Activated naive CD8-positive, alpha-beta T cell (primary cell): ENCODE data around the gene UGDH.
"Not testable (repeated sequence)": the region's sequence is repeated elsewhere in the genome, so short reads cannot be mapped to it uniquely, and the experiment has no call there.

Source experiments
- H3K27ac Mint-ChIP-seq: one replicate; pipeline ENCODE4 v1.8.0; 2021; ENCODE audit warnings: mixed read lengths
- H3K27me3 Mint-ChIP-seq: one replicate; pipeline ENCODE4 v1.8.0; 2021; ENCODE audit warnings: mixed read lengths
- H3K36me3 Mint-ChIP-seq: one replicate; pipeline ENCODE4 v1.8.0; 2021; ENCODE audit warnings: mixed read lengths
- H3K4me1 Mint-ChIP-seq: one replicate; pipeline ENCODE4 v1.8.0; 2021; ENCODE audit warnings: low read depth, mixed read lengths
- H3K4me3 Mint-ChIP-seq: one replicate; pipeline ENCODE4 v1.8.0; 2021; ENCODE audit warnings: mild to moderate bottlenecking, mixed read lengths
- H3K9me3 Mint-ChIP-seq: one replicate; pipeline ENCODE4 v1.8.0; 2021; ENCODE audit warnings: low read depth, mixed read lengths

Gene UGDH

GRCh38 chr4:39486221-39486804, 40.9 kb downstream of the UGDH start:
- no peaks in the 10 kb centered on the region for H3K27me3 Mint-ChIP-seq
- H3K9me3 Mint-ChIP-seq = no peaks in the 10 kb centered on the region
- no peaks in the 10 kb centered on the region for H3K36me3 Mint-ChIP-seq
- no peak overlapping the region for H3K27ac Mint-ChIP-seq
- H3K4me3 Mint-ChIP-seq = no peak overlapping the region
- no peaks in the 10 kb centered on the region for H3K4me1 Mint-ChIP-seq

GRCh38 chr4:39484582-39485272, 42.5 kb downstream of the UGDH start:
- no peak overlapping the region for H3K27ac Mint-ChIP-seq
- H3K9me3 Mint-ChIP-seq = no peaks in the 10 kb centered on the region
- H3K4me1 Mint-ChIP-seq = no peaks in the 10 kb centered on the region
- H3K4me3 Mint-ChIP-seq = no peak overlapping the region
- H3K36me3 Mint-ChIP-seq = no peaks in the 10 kb centered on the region
- no peaks in the 10 kb centered on the region for H3K27me3 Mint-ChIP-seq

- no peaks in the 10 kb centered on the region for H3K4me1 Mint-ChIP-seq
- H3K4me3 Mint-ChIP-seq = no peak overlapping the region
- H3K36me3 Mint-ChIP-seq = no peaks in the 10 kb centered on the region
- no peaks in the 10 kb centered on the region for H3K27me3 Mint-ChIP-seq
- H3K9me3 Mint-ChIP-seq = no peaks in the 10 kb centered on the region
- no peak overlapping the region for H3K27ac Mint-ChIP-seq
Measured at GRCh38 chr4:39480902-39481695, 46.1 kb downstream of the UGDH start.

GRCh38 chr4:39480251-39480650, 47.0 kb downstream of the UGDH start:
- Mint-ChIP-seq H3K36me3 (no peaks in the 10 kb centered on the region), H3K4me3 (no peak overlapping the region), H3K4me1 (no peaks in the 10 kb centered on the region), H3K27ac (no peak overlapping the region), H3K9me3 (no peaks in the 10 kb centered on the region), H3K27me3 (no peaks in the 10 kb centered on the region)

GRCh38 chr4:39476187-39476895, 50.9 kb downstream of the UGDH start:
- Mint-ChIP-seq H3K27me3 (no peaks in the 10 kb centered on the region), H3K9me3 (no peaks in the 10 kb centered on the region), H3K4me3 (no peak overlapping the region), H3K27ac (no peak overlapping the region), H3K36me3 (peaks cover 4% of the 10 kb centered on the region), H3K4me1 (no peaks in the 10 kb centered on the region)

- Mint-ChIP-seq H3K9me3 (no peaks in the 10 kb centered on the region), H3K27me3 (no peaks in the 10 kb centered on the region), H3K27ac (no peak overlapping the region), H3K4me1 (peaks cover 7% of the 10 kb centered on the region), H3K36me3 (peaks cover 8% of the 10 kb centered on the region), H3K4me3 (no peak overlapping the region)
Measured at GRCh38 chr4:39472396-39472795, 54.8 kb downstream of the UGDH start.

- Mint-ChIP-seq H3K36me3 (peaks cover 8% of the 10 kb centered on the region), H3K27ac (no peak overlapping the region), H3K9me3 (no peaks in the 10 kb centered on the region), H3K4me3 (no peak overlapping the region), H3K27me3 (no peaks in the 10 kb centered on the region), H3K4me1 (peaks cover 7% of the 10 kb centered on the region)
Measured at GRCh38 chr4:39470402-39470801, 56.8 kb downstream of the UGDH start.

GRCh38 chr4:39469429-39470077, 57.7 kb downstream of the UGDH start:
- H3K36me3 Mint-ChIP-seq = peaks cover 8% of the 10 kb centered on the region
- no peak overlapping the region for H3K27ac Mint-ChIP-seq
- no peak overlapping the region for H3K4me3 Mint-ChIP-seq
- H3K27me3 Mint-ChIP-seq = no peaks in the 10 kb centered on the region
- H3K9me3 Mint-ChIP-seq = no peaks in the 10 kb centered on the region
- peaks cover 7% of the 10 kb centered on the region for H3K4me1 Mint-ChIP-seq

GRCh38 chr4:39467464-39467863, 59.8 kb downstream of the UGDH start:
- Mint-ChIP-seq H3K9me3 (no peaks in the 10 kb centered on the region), H3K4me3 (no peak overlapping the region), H3K27me3 (no peaks in the 10 kb centered on the region), H3K4me1 (peaks cover 7% of the 10 kb centered on the region), H3K27ac (no peak overlapping the region), H3K36me3 (peaks cover 4% of the 10 kb centered on the region)

- H3K9me3 Mint-ChIP-seq = no peaks in the 10 kb centered on the region
Measured at GRCh38 chr4:39466747-39467146, 60.5 kb downstream of the UGDH start.

GRCh38 chr4:39464886-39465501, 62.2 kb downstream of the UGDH start:
- Mint-ChIP-seq H3K4me1 (peaks cover 16% of the 10 kb centered on the region), H3K36me3 (no peaks in the 10 kb centered on the region), H3K9me3 (no peaks in the 10 kb centered on the region), H3K27ac (no peak overlapping the region), H3K27me3 (no peaks in the 10 kb centered on the region), H3K4me3 (no peak overlapping the region)

More at GRCh38 chr4:39466747-39467146, 60.5 kb downstream of the UGDH start:
- Mint-ChIP-seq H3K27me3 (no peaks in the 10 kb centered on the region), H3K27ac (no peak overlapping the region), H3K4me1 (peaks cover 7% of the 10 kb centered on the region), H3K36me3 (peaks cover 4% of the 10 kb centered on the region), H3K4me3 (no peak overlapping the region)

GRCh38 chr4:39458505-39459300, 68.5 kb downstream of the UGDH start, which contains the start of the genes LIAS and RPL9:
LIAS (plus strand) TSS chr4:39459056; CDS start chr4:39459118, 62 bp downstream.
RPL9 (minus strand) TSS chr4:39458922; CDS start chr4:39458439, 483 bp downstream.
- H3K4me1 Mint-ChIP-seq = peaks cover 43% of the 10 kb centered on the region
- peaks cover 25% of the 10 kb centered on the region for H3K36me3 Mint-ChIP-seq
- H3K9me3 Mint-ChIP-seq = no peaks in the 10 kb centered on the region
- H3K27ac Mint-ChIP-seq = peak within 1 kb of the TSS; percentile 99
- H3K27me3 Mint-ChIP-seq = no peaks in the 10 kb centered on the region
- peak within 1 kb of the TSS; percentile 99 for H3K4me3 Mint-ChIP-seq

GRCh38 chr4:39458161-39458504, 69.1 kb downstream of the UGDH start:
- Mint-ChIP-seq H3K36me3 (peaks cover 29% of the 10 kb centered on the region), H3K4me3 (peak overlapping the region; percentile 99), H3K27ac (peak overlapping the region; percentile 99), H3K4me1 (peaks cover 49% of the 10 kb centered on the region)
- not testable (repeated sequence) for H3K9me3 Mint-ChIP-seq, H3K27me3 Mint-ChIP-seq
